NCI-H128 (cell line): ENCODE data around the gene DUSP15.

Source experiments
- DNase-seq: peaks from one replicate; lab custom pipeline; 2025; ENCODE audit not compliant: unreplicated experiment; lab: John Stamatoyannopoulos, UW

Gene DUSP15

DNA sequence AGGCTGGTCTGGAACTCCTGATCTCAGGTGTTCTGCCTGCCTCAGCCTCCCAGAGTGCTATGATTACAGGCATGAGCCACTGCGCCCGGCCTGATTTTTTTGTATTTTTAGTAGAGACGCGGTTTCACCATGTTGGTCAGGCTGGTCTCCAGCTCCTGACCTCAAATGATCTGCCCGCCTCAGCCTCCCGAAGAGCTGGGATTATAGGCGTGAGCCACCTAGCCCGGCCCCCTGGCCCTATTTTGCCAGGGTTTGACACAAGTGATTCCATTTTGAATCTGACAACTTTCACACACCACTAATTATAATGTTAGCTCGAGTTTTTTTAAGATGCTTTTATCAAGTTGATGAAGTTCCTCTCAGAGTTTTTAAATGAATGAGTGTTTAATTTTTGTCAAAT, 25.7 kb upstream of the DUSP15 start:
- DNase-seq: no peak

- DNase-seq: no peak
Measured at GRCh38 chr20:31894980-31895675, 24.8 kb upstream of the DUSP15 start.

DNA sequence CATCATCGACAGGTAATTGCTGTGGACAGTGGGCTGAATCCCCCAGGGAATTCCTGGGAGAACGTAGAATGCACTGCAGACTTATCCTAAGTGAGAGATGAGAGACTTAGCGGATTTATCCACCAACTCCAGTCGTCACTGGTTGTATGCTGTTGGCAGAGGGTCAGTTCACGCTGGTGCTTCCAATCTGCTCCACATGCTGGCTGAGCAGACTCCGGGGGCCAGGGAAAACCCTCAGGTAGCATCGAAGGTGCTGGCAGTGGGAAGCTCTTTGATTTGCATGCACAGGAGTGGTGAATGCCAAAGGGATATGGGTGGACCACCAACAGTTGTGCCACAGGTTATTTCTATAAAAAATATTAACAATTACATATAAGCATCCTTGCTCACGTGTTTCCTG, 20.3 kb upstream of the DUSP15 start:
- no peak for DNase-seq

DNA sequence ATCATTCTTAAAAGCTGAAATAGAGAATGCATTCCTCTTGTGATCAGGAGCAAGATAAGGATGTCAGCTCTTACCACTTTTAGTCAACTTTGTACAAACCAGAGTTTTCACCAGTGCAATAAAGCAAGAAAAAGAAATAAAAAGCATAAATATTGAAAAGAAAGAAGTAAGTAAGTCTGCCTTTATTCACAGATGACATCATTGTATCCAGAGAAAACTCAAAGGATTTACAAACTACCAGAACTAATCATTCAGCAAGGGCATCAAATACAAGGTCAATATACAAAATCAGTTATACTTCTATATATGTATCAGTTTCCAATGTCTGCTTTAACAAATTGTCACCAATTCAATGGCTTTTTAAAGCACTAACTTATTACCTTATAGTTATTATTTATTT, 13.5 kb upstream of the DUSP15 start:
- DNase-seq: no peak

GRCh38 chr20:31881945-31882344, 11.6 kb upstream of the DUSP15 start:
- DNase-seq: no peak

- DNase-seq: peak; percentile 84
Measured at GRCh38 chr20:31879143-31879987, 9.0 kb upstream of the DUSP15 start.

DNA sequence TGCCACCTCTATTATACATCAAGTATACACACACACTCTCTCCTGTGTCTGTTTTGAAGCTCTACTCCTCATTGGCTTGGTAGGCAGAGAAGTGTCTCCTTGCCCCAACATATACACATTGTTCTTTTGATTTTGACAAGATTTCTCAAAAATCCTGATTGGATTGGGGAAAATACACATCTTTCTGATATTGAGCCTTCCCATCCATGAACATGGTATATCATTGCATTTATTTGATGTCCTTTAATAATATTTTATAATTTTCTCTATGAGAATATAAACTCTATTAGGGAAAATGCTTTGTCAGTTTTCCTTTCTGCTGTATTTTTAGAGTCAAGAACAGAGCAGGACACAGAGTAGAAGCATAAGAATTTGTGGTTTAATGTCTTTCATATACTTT, 7.4 kb upstream of the DUSP15 start:
- no peak for DNase-seq

GRCh38 chr20:31875671-31876070, 5.3 kb upstream of the DUSP15 start:
- no peak for DNase-seq

- no peak for DNase-seq
Measured at GRCh38 chr20:31872406-31872805, 2.1 kb upstream of the DUSP15 start.

DNA sequence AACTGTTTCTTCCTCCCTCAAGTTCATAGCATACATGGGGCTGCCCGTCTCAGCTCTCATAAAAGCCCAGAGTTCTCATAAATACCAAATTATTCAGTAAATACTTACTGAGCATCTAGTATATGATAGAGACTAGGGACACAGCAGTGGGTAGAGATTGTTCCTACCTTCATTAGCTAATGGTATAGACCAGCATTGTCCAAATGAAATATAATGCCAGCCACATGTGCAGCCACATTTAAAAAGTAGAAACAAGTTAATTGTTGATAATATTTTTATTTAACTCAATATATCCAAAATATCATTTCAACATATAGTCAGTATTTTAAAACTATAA, 1.3 kb upstream of the DUSP15 start:
- DNase-seq: no peak

DNA sequence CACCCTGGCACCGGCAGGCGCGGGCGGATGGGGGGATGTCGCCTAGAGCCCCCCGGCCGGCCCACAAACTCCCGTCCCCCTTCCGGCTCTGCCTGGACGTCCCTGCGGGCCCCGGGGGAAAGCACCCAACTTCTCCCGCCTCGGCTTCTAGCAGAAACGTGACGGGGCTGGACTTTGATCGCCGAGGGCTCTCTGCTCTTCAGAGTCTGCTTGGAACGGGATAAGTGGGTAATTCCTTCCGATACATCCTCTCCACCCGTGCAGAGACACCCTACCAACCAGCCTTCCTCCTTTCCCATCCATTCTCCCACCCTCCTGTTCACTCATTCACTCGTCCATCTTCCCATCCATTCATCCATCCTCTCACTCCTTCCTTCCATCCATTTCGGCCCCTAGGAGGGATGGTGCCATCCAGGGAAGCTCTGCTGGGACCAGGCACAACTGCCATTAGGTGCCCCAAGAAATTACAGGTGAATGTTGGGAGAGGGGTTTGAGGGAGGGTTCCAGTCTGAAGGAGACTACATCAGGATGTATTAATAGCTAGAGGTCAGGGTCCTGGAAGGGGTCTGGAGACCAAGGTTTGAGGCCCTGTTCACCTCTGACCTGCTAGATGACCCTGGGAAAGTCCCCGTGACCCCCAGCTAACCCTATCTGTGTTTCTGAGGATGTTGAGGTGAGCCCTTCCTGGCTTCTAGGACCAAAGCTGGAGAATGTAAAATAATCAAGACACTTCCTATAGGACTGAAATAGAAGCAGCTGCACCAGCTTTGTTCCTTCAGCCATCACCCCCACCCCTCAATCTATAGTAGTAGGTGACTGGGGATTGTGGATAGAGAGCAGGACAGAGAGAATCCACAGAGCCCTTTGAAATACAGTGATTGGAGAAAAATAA, 645 bp upstream of the DUSP15 start:
- DNase-seq: no peak

DNA sequence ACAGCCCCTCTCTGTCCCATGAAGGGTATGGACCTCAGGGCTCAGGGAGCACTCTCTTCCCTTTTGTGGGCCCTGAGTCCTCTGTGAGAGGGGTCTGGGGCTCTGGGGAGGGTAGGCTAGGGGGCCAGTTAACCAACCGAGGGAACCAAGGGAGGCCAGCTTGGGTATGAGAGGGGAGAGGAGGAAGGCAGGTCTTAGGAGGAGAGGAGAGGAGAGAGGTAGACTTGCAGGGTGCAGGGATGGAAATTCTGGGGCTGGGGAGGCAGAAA, 720 bp downstream of the DUSP15 start:
- DNase-seq: no peak

GRCh38 chr20:31868853-31869672, 1.3 kb downstream of the DUSP15 start:
- no peak for DNase-seq

DNA sequence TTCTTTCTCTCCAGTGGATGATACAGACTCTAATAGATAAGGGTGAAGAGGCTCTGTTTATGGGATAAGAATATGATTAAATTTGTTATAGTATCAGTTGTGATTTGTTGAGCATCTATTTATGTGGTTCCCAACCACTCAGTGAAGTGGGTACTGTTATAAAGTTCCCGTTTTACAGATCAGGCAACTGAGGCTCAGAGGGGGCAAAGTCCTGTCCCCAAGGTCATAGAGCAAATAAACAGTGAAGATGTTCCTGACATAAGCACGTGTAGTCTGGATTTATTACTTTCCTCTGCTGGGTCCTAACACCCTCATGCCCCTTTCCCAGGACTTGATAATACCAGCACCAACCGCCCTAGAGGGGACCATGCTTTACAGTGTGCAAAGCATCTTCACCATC, 4.1 kb downstream of the DUSP15 start:
- DNase-seq: no peak

GRCh38 chr20:31864521-31865400, 5.6 kb downstream of the DUSP15 start:
- no peak for DNase-seq

DNA sequence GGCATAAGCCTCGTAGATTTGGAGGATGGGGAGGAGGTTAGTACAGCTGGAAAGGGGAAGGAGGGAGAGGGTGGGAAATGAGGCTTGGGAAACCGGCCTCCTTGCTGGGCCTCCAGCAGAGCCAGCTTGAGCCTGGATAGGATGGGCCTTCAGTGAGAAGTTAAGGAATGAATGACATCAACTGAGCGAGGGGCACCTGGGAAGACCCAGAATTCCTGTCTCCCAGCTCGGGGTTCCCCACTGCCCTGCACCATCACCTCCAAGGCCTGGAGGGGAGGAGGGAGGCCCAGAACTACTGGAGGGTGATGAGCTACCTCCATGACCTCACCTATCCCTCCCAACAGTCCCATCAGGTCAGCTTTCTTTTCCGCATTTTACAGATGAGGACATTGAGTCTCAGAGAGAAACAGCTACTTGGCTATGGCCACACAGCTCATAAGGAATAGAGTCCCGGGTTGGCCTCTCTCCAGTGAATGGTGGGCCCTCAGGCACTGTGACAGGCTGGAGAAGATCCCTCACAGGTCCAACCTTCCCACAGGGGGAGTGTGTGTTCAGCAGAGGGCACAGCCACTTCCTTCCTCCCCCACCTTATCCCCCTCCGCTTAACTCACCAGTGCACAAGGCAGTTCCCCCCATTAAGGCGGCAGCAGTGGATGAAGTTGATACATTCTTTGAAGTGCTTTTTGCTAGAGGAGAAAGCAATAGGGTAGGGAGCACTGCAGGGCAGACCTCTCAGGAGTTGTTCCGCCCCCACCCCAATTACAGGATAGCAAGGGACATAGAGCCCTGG, 6.8 kb downstream of the DUSP15 start:
- no peak for DNase-seq

DNA sequence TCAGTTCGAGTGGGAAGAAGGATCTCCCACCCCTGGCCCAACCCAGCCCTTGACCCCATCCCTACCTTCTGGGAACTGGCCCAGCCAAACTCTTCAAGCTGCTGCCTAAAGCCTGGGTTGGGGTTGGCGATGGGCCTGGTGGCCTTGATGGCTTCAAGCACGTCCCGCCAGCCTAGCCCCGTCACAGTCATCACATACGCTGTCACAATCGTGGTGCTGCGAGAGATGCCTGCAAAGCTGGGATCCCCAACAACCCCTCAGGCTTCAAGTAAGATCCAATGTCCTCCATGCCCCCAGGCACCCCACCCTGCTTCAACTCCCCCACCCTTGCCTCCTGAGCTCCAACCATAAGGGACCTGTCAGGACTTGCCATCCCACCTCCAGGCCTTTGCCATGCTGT, 7.8 kb downstream of the DUSP15 start:
- DNase-seq: no peak

- no peak for DNase-seq
Measured at GRCh38 chr20:31862157-31862470, 8.2 kb downstream of the DUSP15 start.

- DNase-seq: peak; percentile 47
Measured at GRCh38 chr20:31861385-31862156, 8.8 kb downstream of the DUSP15 start.
